Panc1 (cell line): ENCODE data around the gene INTS11. TPM values are rescaled to one million over a fixed set of nuclear protein-coding genes. Genes with fewer than 3 reads are reported as not detected.
A peak's percentile ranks its signal among the peaks of the same experiment; 100 is the strongest.

Experiments used
- ATAC-seq: fragments of 200-7000 bp; cut with Tn5 transposase; 2 replicates; pipeline ENCODE4 v1.9.1; 2020; ENCODE audit warnings: mild to moderate bottlenecking, moderate library complexity
- BruUV-seq: library from RNA; stranded (reverse); fragments of 400-500 nt; replicated peaks from 2 replicates; lab custom pipeline; 2021; lab: Mats Ljungman, UMichigan
- CTCF ChIA-PET: fragments of 300-600 bp; sonication (Branson Sonifier 250); formaldehyde crosslinking; loops from one replicate; lab custom pipeline; 2022; ENCODE audit warnings: antibody characterized with exemption; lab: Charles Lee
- POLR2A ChIA-PET: fragments of 300-600 bp; sonication (Branson Sonifier 250); formaldehyde crosslinking; loops from one replicate; lab custom pipeline; 2022; ENCODE audit warnings: antibody characterized with exemption; lab: Charles Lee
- DNase-seq: peaks from one replicate; pipeline ENCODE4 v3.0.0-alpha.2; 2010; ENCODE audit warnings: low read depth, low spot score
- H3K27ac ChIP-seq: 2 replicates; pipeline ENCODE4 v1.5.1; 2011; ENCODE audit warnings: mild to moderate bottlenecking, low read length, inconsistent platforms
- H3K27me3 ChIP-seq: fragments of 200-500 bp; sonication (Bioruptor generic); 2 replicates; pipeline ENCODE4 v1.6.0; 2014; ENCODE audit warnings: low read length, inconsistent platforms; ENCODE audit not compliant: control insufficient read depth, insufficient read depth
- H3K36me3 ChIP-seq: fragments of 200-500 bp; sonication (Bioruptor generic); 2 replicates; pipeline ENCODE4 v1.5.1; 2014; ENCODE audit warnings: inconsistent platforms, mild to moderate bottlenecking, low read length, moderate library complexity; ENCODE audit not compliant: control insufficient read depth, insufficient read depth
- H3K4me1 ChIP-seq: 2 replicates; pipeline ENCODE4 v1.5.1; 2011; ENCODE audit warnings: inconsistent platforms, mild to moderate bottlenecking, low read length, moderate library complexity; ENCODE audit not compliant: control insufficient read depth, insufficient read depth
- H3K4me3 ChIP-seq, 2 experiments: 2 replicates each; pipeline ENCODE4 v1.5.1; 2011 to 2012; ENCODE audit warnings: low read depth in 2 of 2, low read length in 2 of 2, mild to moderate bottlenecking in 2 of 2, inconsistent platforms in 1 of 2, moderate library complexity in 1 of 2
- H3K9me3 ChIP-seq: fragments of 200-500 bp; sonication (Bioruptor generic); 2 replicates; pipeline ENCODE4 v1.5.1; 2014; ENCODE audit warnings: low read depth, mild to moderate bottlenecking, inconsistent platforms, low read length, moderate library complexity; ENCODE audit not compliant: control insufficient read depth, insufficient read depth
- CTCF ChIP-seq: fragments of 450-650 bp; IDR thresholded peaks from 2 replicates; pipeline ENCODE4 v1.5.1; 2017; ENCODE audit warnings: mild to moderate bottlenecking
- POLR2AphosphoS5 ChIP-seq: IDR thresholded peaks from 2 replicates; pipeline ENCODE4 v1.6.1; 2012; ENCODE audit warnings: mild to moderate bottlenecking, low read depth, low read length, moderate library complexity
- REST ChIP-seq, 2 experiments: IDR thresholded peaks; 2 replicates each; pipeline ENCODE4 v1.6.1; 2011 to 2012; ENCODE audit warnings: low read depth in 2 of 2, control low read depth in 1 of 2, low read length in 1 of 2, mild to moderate bottlenecking in 1 of 2, moderate library complexity in 1 of 2; ENCODE audit not compliant: insufficient read depth in 1 of 2
- SIN3A ChIP-seq: IDR thresholded peaks from 2 replicates; pipeline ENCODE4 v1.6.1; 2012; ENCODE audit warnings: low read depth, mild to moderate bottlenecking, low read length, moderate library complexity, borderline replicate concordance; ENCODE audit not compliant: insufficient read depth
- TCF7L2 ChIP-seq: IDR thresholded peaks from 2 replicates; pipeline ENCODE4 v1.6.1; 2011; ENCODE audit warnings: mild to moderate bottlenecking, low read depth, low read length, inconsistent platforms
- in situ Hi-C: cut with HindIII; loops from 2 replicates; pipeline ENCODE4 v1.10.0; 2016; ENCODE audit warnings: low sequenced_read_pairs, low pct_unique_long_range_greater_than_20kb
- intact Hi-C: fragments of 100-400 bp; cut with micrococcal nuclease; formaldehyde crosslinking; loops from one replicate; pipeline ENCODE4 v1.10.0; 2022; ENCODE audit not compliant: unreplicated experiment
- total RNA-seq: library from RNA; stranded (reverse); gene quantifications from one replicate; pipeline ENCODE4 v1.2.1, GENCODE V29; 2021; ENCODE audit not compliant: unreplicated experiment

The INTS11 gene
- total RNA-seq, 1 experiment from 2014 or later = 114 TPM

- no peak for TF ChIP-seq REST (IDR thresholded peaks at IDR 0.05; ENCODE audit: insufficient read depth in 1 of 2, low read depth in 2 of 2, low read length in 1 of 2)
- TF ChIP-seq TCF7L2 = no peak
- TF ChIP-seq CTCF = no peak; the same call in 1 of the 2 replicates
- Histone ChIP-seq H3K9me3 (no peaks in the 10 kb centered on the region), H3K4me3 (no peak overlapping the region), H3K27me3 (no peaks in the 10 kb centered on the region), H3K4me1 (peaks cover 17% of the 10 kb centered on the region), H3K27ac (no peak overlapping the region), H3K36me3 (no peaks in the 10 kb centered on the region; the same call in 1 of the 2 replicates)
- DNase-seq (no peak), ATAC-seq (no peak)
- in situ Hi-C loops = no loop called here
- ChIA-PET POLR2A (no interaction called here), CTCF (no interaction called here)
- intact Hi-C loops = no loop called here
- BruUV-seq = no TSS peak
These were observed 56.8 kb downstream of the INTS11 start for GRCh38 chr1:1267488-1268283.

GRCh38 chr1:1264868-1265272 lies 59.6 kb downstream of the INTS11 start:
- ChIA-PET POLR2A (no interaction called here), CTCF (no interaction called here)
- TF ChIP-seq POLR2AphosphoS5 (no peak), REST (IDR thresholded peaks at IDR 0.05; ENCODE audit: insufficient read depth in 1 of 2, low read depth in 2 of 2, low read length in 1 of 2) (no peak), TCF7L2 (no peak), CTCF (no peak), SIN3A (no peak)
- in situ Hi-C loops = no loop called here
- H3K27me3 ChIP-seq = no peaks in the 10 kb centered on the region
- H3K36me3 ChIP-seq = no peaks in the 10 kb centered on the region; the same call in 1 of the 2 replicates
- H3K4me3 ChIP-seq = no peak overlapping the region
- peak; percentile 93 for DNase-seq
- no peaks in the 10 kb centered on the region for H3K9me3 ChIP-seq
- H3K27ac ChIP-seq = no peak overlapping the region
- no TSS peak for BruUV-seq
- peak; percentile 79 for ATAC-seq
- H3K4me1 ChIP-seq = peaks cover 3% of the 10 kb centered on the region; the same call in 1 of the 2 replicates
- intact Hi-C loops = no loop called here
